ENCODE data around the gene DPYSL5. TPM values are rescaled to one million over a fixed set of nuclear protein-coding genes. Genes with fewer than 3 reads are reported as not detected.

Gene DPYSL5
- total and polyA plus RNA-seq, 2 of the 8 experiments (the other 6 are each of a cell fraction or from before 2014, with no cell fraction given) = 11.9 to 16.4 TPM

DNA sequence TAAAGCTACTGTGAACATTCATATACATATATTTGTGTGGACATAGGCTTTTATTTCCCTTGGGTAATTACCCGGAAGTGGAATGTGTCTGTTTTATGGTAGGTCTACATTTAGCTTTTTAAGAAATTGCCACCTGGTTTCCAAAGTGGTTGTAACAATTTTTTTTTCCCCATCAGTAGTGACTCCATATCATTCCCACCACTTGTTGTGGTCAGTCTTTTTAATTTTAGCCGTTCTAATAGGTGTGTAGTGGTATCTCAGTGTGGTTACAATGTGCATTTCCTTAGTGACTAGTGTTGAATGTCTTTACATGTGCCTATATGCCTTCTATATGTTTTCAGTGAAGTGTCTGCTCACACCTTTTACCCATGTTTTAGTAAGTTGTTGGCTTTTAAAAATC is 62.2 kb downstream of the DPYSL5 start:
- Histone ChIP-seq H3K14ac (ENCODE audit: insufficient read length) (no peak overlapping the region), H3K9ac (replicated peaks in 1 of 4; ENCODE audit: extremely low read depth in 1 of 4, low read depth in 3 of 4, low read length in 3 of 4) (no peak overlapping the region), H3K79me1 (ENCODE audit: low read depth, low read length) (no peaks in the 10 kb centered on the region), H3K23ac (ENCODE audit: insufficient read length) (no peak overlapping the region), H2BK20ac (ENCODE audit: low read length) (no peak overlapping the region), H3K4me2 (ENCODE audit: insufficient read depth in 1 of 2, low read depth in 2 of 2, low read length in 2 of 2) (no peak overlapping the region), H4K91ac (replicated peaks; ENCODE audit: insufficient read length, low read length) (no peak overlapping the region), H3K4me1 (replicated peaks in 1 of 4; ENCODE audit: control insufficient read depth in 3 of 4, insufficient read depth in 4 of 4, low read length in 3 of 4) (peaks cover 9 to 29% (median 22%) of the 10 kb centered on the region in 4 experiments), H3K36me3 (ENCODE audit: control insufficient read depth in 2 of 4, insufficient read depth in 4 of 4, low read length in 3 of 4) (peaks cover 0 to 2% (median 0%) of the 10 kb centered on the region in 4 experiments; a peak in 1 of 8 replicates), H2AK5ac (ENCODE audit: low read depth, low read length) (no peak overlapping the region), H3K56ac (replicated peaks; ENCODE audit: insufficient read length, low read depth, low read length) (no peak overlapping the region), H3K79me2 (ENCODE audit: control insufficient read depth in 1 of 2, insufficient read depth in 2 of 2, low read length in 2 of 2) (no peaks in the 10 kb centered on the region), H3K9me3 (ENCODE audit: insufficient read depth in 2 of 2, low read depth in 1 of 2, low read length in 1 of 2) (no peaks in the 10 kb centered on the region), H3K27me3 (replicated peaks in 1 of 4; ENCODE audit: control insufficient read depth in 3 of 4, extremely low read depth in 1 of 4, insufficient read depth in 3 of 4, low read length in 3 of 4) (no peaks in the 10 kb centered on the region; a peak in 1 of 7 replicates), H2AFZ (ENCODE audit: low read length) (no peak overlapping the region), H3K4ac (replicated peaks; ENCODE audit: insufficient read length, low read depth, low read length) (no peak overlapping the region), H4K8ac (ENCODE audit: extremely low read depth, insufficient read depth, low read length) (no peak overlapping the region), H4K20me1 (replicated peaks in 1 of 2; ENCODE audit: control insufficient read depth in 1 of 2, insufficient read depth in 2 of 2, low read length in 2 of 2) (peaks cover 0 to 1% of the 10 kb centered on the region in 2 experiments), H2BK15ac (ENCODE audit: low read length) (no peak overlapping the region), H2BK5ac (ENCODE audit: low read depth, low read length) (no peak overlapping the region), H3K27ac (ENCODE audit: low read depth, low read length) (no peak overlapping the region), H2BK12ac (ENCODE audit: low read depth, low read length) (no peak overlapping the region), H3K23me2 (ENCODE audit: low read depth, low read length) (no peaks in the 10 kb centered on the region), H2BK120ac (replicated peaks; ENCODE audit: low read depth, low read length) (no peak overlapping the region), H3K4me3 (ENCODE audit: extremely low read depth in 1 of 4, insufficient read depth in 2 of 4, low read depth in 3 of 4, low read length in 4 of 4) (no peak overlapping the region), H3K18ac (ENCODE audit: extremely low read depth, low read length) (no peak overlapping the region), H4K5ac (ENCODE audit: insufficient read length, low read depth, low read length) (no peak overlapping the region)
- DNase-seq (ENCODE audit: low read depth in 1 of 2, low spot score in 2 of 2) = no peak
- ChIA-PET POLR2A (ENCODE audit: partially characterized antibody) (no interaction called here), CTCF (ENCODE audit: partially characterized antibody) (interaction anchor here (0.7 to 2.7 kb wide), 6 partner anchors 9 to 69 kb away, joined by 3 to 11 read pairs (median 4); no protein-coding TSS in a partner anchor)
- no peak for FAIRE-seq
- 87% methylated on average over 2 of the region's 2 CpGs; no CpG with 5 or more reads in 1 of the 2 experiments for WGBS, 2 experiments (ENCODE audit: extremely low coverage in 1 of 2, insufficient coverage in 1 of 2, insufficient read length in 1 of 2, insufficient replicate concordance in 2 of 2, low coverage in 1 of 2, low lambda C conversion rate in 2 of 2, missing lambda C conversion rate in 1 of 2)
- no peak for TF ChIP-seq CTBP2 (IDR thresholded peaks at IDR 0.05; ENCODE audit: borderline replicate concordance, insufficient read depth, insufficient read length, low read length)
- no peak for TF ChIP-seq RNF2 (IDR thresholded peaks at IDR 0.05; ENCODE audit: borderline replicate concordance, low read depth, low read length, missing control alignments, poor library complexity, severe bottlenecking)
- TF ChIP-seq, protein P1, sequence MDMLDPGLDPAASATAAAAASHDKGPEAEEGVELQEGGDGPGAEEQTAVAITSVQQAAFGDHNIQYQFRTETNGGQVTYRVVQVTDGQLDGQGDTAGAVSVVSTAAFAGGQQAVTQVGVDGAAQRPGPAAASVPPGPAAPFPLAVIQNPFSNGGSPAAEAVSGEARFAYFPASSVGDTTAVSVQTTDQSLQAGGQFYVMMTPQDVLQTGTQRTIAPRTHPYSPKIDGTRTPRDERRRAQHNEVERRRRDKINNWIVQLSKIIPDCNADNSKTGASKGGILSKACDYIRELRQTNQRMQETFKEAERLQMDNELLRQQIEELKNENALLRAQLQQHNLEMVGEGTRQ (IDR thresholded peaks at IDR 0.05; ENCODE audit: low read length) = no peak
- TF ChIP-seq SUZ12 (IDR thresholded peaks at IDR 0.05; ENCODE audit: low read length) = no peak
- TF ChIP-seq CBX5 (IDR thresholded peaks at IDR 0.05; ENCODE audit: low read depth, low read length) = no peak
- no peak for TF ChIP-seq HDAC6 (IDR thresholded peaks at IDR 0.05; ENCODE audit: low read depth, low read length)
